SK-N-MC (cell line): Measurements from ENCODE around the gene CLEC19A.

Experiments
- EZH2 ChIP-seq: fragments of 200-600 bp; sonication (generic); IDR thresholded peaks from one replicate; pipeline ENCODE4 v1.6.1; 2017; ENCODE audit warnings: antibody characterized with exemption
- POLR2AphosphoS5 ChIP-seq: IDR thresholded peaks from 2 replicates; pipeline ENCODE4 v1.6.1; 2012; ENCODE audit warnings: mild to moderate bottlenecking, low read depth, low read length, borderline replicate concordance

DNA sequence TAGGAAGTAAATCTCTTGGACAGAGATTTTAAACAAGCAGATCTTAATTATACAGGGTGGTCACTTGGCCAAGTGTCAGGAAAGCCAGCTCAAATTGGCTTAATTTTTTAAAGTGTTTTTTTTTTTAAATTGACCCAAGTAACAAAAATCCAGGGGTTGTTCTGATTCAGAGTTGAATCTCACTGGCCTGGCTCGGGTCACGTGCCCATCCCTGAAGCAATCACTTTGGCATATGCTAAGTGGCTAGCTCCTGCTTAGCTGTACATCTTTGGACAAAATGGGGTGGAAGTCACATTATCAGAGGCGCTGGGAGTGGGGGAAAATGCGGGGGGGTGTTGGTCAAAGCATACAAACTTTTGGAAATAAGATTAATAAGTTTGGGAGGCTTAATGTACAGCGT, 23.6 kb downstream of the CLEC19A start:
- TF ChIP-seq POLR2AphosphoS5 (no peak), EZH2 (no peak)
